ENCODE measurements around the gene TLE2. TPM values are rescaled to one million over a fixed set of nuclear protein-coding genes. Genes with fewer than 3 reads are reported as not detected.

The TLE2 gene
- total and polyA plus RNA-seq, 2 of the 4 experiments (the other 2 are of a cell fraction), result under 0.01 to 0.41 TPM

- DNase-seq (no peak), ATAC-seq (ENCODE audit: low read depth) (no peak)
- Histone ChIP-seq H3K27ac (ENCODE audit: insufficient read depth, low read length) (no peak overlapping the region), H3K9me3 (ENCODE audit: control insufficient read depth, insufficient read depth, low read length) (no peaks in the 10 kb centered on the region), H3K56ac (ENCODE audit: extremely low read depth, insufficient read depth, low read length) (no peak overlapping the region), H2BK5ac (ENCODE audit: low read depth, low read length, poor library complexity, severe bottlenecking) (no peak overlapping the region), H3K4ac (ENCODE audit: low read depth, low read length) (no peak overlapping the region), H2BK120ac (ENCODE audit: low read depth, low read length) (no peak overlapping the region), H3K14ac (replicated peaks; ENCODE audit: low read depth, low read length) (no peak overlapping the region), H2BK20ac (ENCODE audit: low read depth, low read length) (no peak overlapping the region), H2AK5ac (ENCODE audit: low read depth, low read length) (no peak overlapping the region), H2BK15ac (ENCODE audit: low read depth, low read length) (no peak overlapping the region), H3K18ac (ENCODE audit: low read depth, low read length) (no peak overlapping the region), H4K20me1 (ENCODE audit: insufficient read depth, low read length) (no peaks in the 10 kb centered on the region), H3K4me1 (ENCODE audit: control insufficient read depth, insufficient read depth, low read length) (no peaks in the 10 kb centered on the region), H3K4me3 (ENCODE audit: insufficient read depth, low read depth, low read length) (no peak overlapping the region), H4K91ac (ENCODE audit: insufficient read depth, low read depth, low read length) (no peak overlapping the region), H3K36me3 (ENCODE audit: control insufficient read depth, insufficient read depth, low read length) (no peaks in the 10 kb centered on the region), H3K23ac (ENCODE audit: low read depth, low read length) (no peak overlapping the region), H4K8ac (ENCODE audit: low read depth in 2 of 2, low read length in 2 of 2) (no peak overlapping the region), H3K9ac (ENCODE audit: low read depth, low read length) (no peak overlapping the region), H3K4me2 (ENCODE audit: low read depth, low read length) (no peak overlapping the region), H3K9me1 (ENCODE audit: insufficient read depth, low read length) (no peaks in the 10 kb centered on the region), H2AK9ac (replicated peaks; ENCODE audit: low read depth, low read length, poor library complexity) (no peak overlapping the region), H3K79me1 (ENCODE audit: low read depth in 1 of 2, low read length in 2 of 2) (no peaks in the 10 kb centered on the region), H3K27me3 (ENCODE audit: control insufficient read depth, insufficient read depth, low read length) (peaks cover 16% of the 10 kb centered on the region), H2AFZ (replicated peaks; ENCODE audit: low read length, poor library complexity) (no peak overlapping the region), H4K5ac (ENCODE audit: low read depth, low read length) (no peak overlapping the region)
- no TSS peak for BruUV-seq (replicated peaks)
- intact Hi-C loops (cut with micrococcal nuclease), result no loop called here
- in situ Hi-C loops (cut with MboI; ENCODE audit: low sequenced_read_pairs), result no loop called here
- WGBS, 2 experiments (ENCODE audit: extremely low coverage in 2 of 2, insufficient read length in 1 of 2), result 92% methylated on average over 6 of the region's 13 CpGs; no CpG with 5 or more reads in 1 of the 2 experiments
- POLR2A ChIA-PET (ENCODE audit: unreplicated experiment), result no interaction called here
- TF ChIP-seq CTCF (conservative IDR thresholded peaks at IDR 0.05; ENCODE audit: low read depth, low read length) (no peak), USF2 (IDR thresholded peaks at IDR 0.05; ENCODE audit: low read depth, low read length) (no peak), CHD1 (IDR thresholded peaks at IDR 0.05; ENCODE audit: low read depth, low read length) (no peak), ELK1 (IDR thresholded peaks at IDR 0.05; ENCODE audit: borderline replicate concordance, low read depth, low read length) (no peak), NFE2L2 (IDR thresholded peaks at IDR 0.05; ENCODE audit: low read depth, low read length) (no peak), BHLHE40 (IDR thresholded peaks at IDR 0.05; ENCODE audit: low read depth, low read length) (no peak), POLR2A (IDR thresholded peaks at IDR 0.05; ENCODE audit: low read depth, low read length) (no peak), MAZ (IDR thresholded peaks at IDR 0.05; ENCODE audit: borderline replicate concordance, low read depth, low read length) (no peak), FOS (IDR thresholded peaks at IDR 0.05; ENCODE audit: low read depth, low read length) (no peak), MAFK (IDR thresholded peaks at IDR 0.05; ENCODE audit: low read depth, low read length) (no peak), RCOR1 (IDR thresholded peaks at IDR 0.05; ENCODE audit: insufficient replicate concordance, low read length) (no peak), SMC3 (IDR thresholded peaks at IDR 0.05; ENCODE audit: low read depth, low read length) (no peak), RAD21 (IDR thresholded peaks at IDR 0.05; ENCODE audit: low read length) (no peak), CEBPB (IDR thresholded peaks at IDR 0.05; ENCODE audit: low read depth, low read length) (no peak), MXI1 (IDR thresholded peaks at IDR 0.05; ENCODE audit: borderline replicate concordance, low read depth, low read length) (no peak), RFX5 (IDR thresholded peaks at IDR 0.05; ENCODE audit: low read depth, low read length) (no peak)
- dilution Hi-C loops (cut with HindIII; ENCODE audit: low sequenced_read_pairs, unreplicated experiment), result no loop called here
- CTCF ChIA-PET, result no interaction called here
These were observed 18.2 kb downstream of the TLE2 start for GRCh38 chr19:3010871-3011270.
